GM23338 (cell line): ENCODE results near the gene RFFL.

Source experiments
- CTCF ChIP-seq, 2 experiments: fragments of 200-600 bp in 1 of 2; sonication (generic) in 1 of 2; conservative IDR thresholded peaks; 2 replicates each; pipeline versions ENCODE4 v1.5.1 to v1.6.1; 2016 to 2017; ENCODE audit warnings: antibody characterized with exemption in 2 of 2, low read depth in 2 of 2, mild to moderate bottlenecking in 2 of 2, moderate library complexity in 1 of 2
- EZH2 ChIP-seq: fragments of 200-600 bp; sonication (generic); IDR thresholded peaks from one replicate; pipeline ENCODE4 v1.8.0; 2017; ENCODE audit warnings: antibody characterized with exemption, mild to moderate bottlenecking, low read depth; ENCODE audit not compliant: unreplicated experiment
- EZH2phosphoT487 ChIP-seq: fragments of 200-600 bp; sonication (generic); IDR thresholded peaks from one replicate; pipeline ENCODE4 v1.8.1; 2018; ENCODE audit warnings: antibody characterized with exemption; ENCODE audit not compliant: unreplicated experiment
- JUNB ChIP-seq: IDR thresholded peaks from one replicate; pipeline ENCODE4 v1.6.1; 2016; ENCODE audit warnings: antibody characterized with exemption; ENCODE audit not compliant: unreplicated experiment
- NANOG ChIP-seq: IDR thresholded peaks from 2 replicates; pipeline ENCODE4 v1.6.1; 2016; ENCODE audit warnings: antibody characterized with exemption, borderline replicate concordance
- POLR2AphosphoS5 ChIP-seq: IDR thresholded peaks from 2 replicates; pipeline ENCODE4 v1.6.1; 2016; ENCODE audit warnings: antibody characterized with exemption, low read depth
- STAT1 ChIP-seq: IDR thresholded peaks from one replicate; pipeline ENCODE4 v1.6.1; 2016; ENCODE audit warnings: antibody characterized with exemption; ENCODE audit not compliant: unreplicated experiment
- ZNF114 ChIP-seq: fragments of 250-450 bp; sonication (Bioruptor Pico); IDR thresholded peaks from 2 replicates; pipeline ENCODE4 v1.5.0; 2020; ENCODE audit warnings: mild to moderate bottlenecking, moderate library complexity
- TF ChIP-seq, protein P1 (sequence below): IDR thresholded peaks from one replicate; pipeline ENCODE4 v1.6.1; 2018; ENCODE audit warnings: antibody characterized with exemption; ENCODE audit not compliant: unreplicated experiment

DNA sequence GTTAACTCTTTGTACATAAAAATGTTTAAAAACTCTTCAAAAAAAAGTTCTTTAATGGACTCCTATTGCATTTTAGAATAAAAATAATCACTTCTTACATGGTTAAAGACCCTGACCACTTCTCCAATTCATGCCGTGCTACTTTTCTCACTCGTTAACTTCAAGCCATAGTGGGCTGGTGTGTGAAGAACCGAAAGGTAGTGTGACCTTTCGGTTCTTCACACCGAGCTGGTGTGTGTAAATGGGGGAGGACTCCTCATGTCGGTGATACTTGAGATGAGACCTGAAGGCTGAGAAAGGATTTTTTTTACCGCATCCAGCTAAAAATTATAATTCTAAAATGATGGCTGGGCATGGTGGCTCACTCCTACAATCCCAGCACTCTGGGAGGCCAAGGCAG, 22.1 kb downstream of the RFFL start:
- TF ChIP-seq CTCF (conservative IDR thresholded peaks at IDR 0.05; ENCODE audit: low read depth in 2 of 2) (no peak), EZH2 (no peak), POLR2AphosphoS5 (no peak), EZH2phosphoT487 (no peak), ZNF114 (CRISPR knock-in tag) (no peak), NANOG (no peak), STAT1 (no peak), JUNB (no peak)
- TF ChIP-seq, protein P1, sequence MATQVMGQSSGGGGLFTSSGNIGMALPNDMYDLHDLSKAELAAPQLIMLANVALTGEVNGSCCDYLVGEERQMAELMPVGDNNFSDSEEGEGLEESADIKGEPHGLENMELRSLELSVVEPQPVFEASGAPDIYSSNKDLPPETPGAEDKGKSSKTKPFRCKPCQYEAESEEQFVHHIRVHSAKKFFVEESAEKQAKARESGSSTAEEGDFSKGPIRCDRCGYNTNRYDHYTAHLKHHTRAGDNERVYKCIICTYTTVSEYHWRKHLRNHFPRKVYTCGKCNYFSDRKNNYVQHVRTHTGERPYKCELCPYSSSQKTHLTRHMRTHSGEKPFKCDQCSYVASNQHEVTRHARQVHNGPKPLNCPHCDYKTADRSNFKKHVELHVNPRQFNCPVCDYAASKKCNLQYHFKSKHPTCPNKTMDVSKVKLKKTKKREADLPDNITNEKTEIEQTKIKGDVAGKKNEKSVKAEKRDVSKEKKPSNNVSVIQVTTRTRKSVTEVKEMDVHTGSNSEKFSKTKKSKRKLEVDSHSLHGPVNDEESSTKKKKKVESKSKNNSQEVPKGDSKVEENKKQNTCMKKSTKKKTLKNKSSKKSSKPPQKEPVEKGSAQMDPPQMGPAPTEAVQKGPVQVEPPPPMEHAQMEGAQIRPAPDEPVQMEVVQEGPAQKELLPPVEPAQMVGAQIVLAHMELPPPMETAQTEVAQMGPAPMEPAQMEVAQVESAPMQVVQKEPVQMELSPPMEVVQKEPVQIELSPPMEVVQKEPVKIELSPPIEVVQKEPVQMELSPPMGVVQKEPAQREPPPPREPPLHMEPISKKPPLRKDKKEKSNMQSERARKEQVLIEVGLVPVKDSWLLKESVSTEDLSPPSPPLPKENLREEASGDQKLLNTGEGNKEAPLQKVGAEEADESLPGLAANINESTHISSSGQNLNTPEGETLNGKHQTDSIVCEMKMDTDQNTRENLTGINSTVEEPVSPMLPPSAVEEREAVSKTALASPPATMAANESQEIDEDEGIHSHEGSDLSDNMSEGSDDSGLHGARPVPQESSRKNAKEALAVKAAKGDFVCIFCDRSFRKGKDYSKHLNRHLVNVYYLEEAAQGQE = no peak
